Fibroblast of skin of abdomen (primary cell): ENCODE measurements around the gene NSUN2. TPM values are rescaled to one million over a fixed set of nuclear protein-coding genes. Genes with fewer than 3 reads are reported as not detected.
"Not testable (repeated sequence)": the region's sequence is repeated elsewhere in the genome, so short reads cannot be mapped to it uniquely, and the experiment has no call there.

Source experiments
- DNase-seq: peaks from one replicate; pipeline ENCODE4 v3.0.0-alpha.2; 2013
- polyA plus RNA-seq, 2 experiments: library from polyadenylated mRNA; unstranded; fragments of 120-200 nt; gene quantifications; one replicate each; pipeline ENCODE4 v1.2.1, GENCODE V29; 2013; ENCODE audit not compliant: insufficient read length in 2 of 2

The NSUN2 gene
- polyA plus RNA-seq (2013, experiment 1 of 2; ENCODE audit: insufficient read length) = 44.5 TPM
- polyA plus RNA-seq (2013, experiment 2 of 2; ENCODE audit: insufficient read length) = 41.8 TPM

GRCh38 chr5:6632888-6633468, at the start of gene NSUN2, which contains the start of gene SRD5A1:
Gene NSUN2 (minus strand): TSS chr5:6633044. CDS start chr5:6632979, 65 bp downstream.
Gene SRD5A1 (plus strand): TSS chr5:6633440. CDS start chr5:6633577, 137 bp downstream.
- DNase-seq = peak; percentile 88

DNA sequence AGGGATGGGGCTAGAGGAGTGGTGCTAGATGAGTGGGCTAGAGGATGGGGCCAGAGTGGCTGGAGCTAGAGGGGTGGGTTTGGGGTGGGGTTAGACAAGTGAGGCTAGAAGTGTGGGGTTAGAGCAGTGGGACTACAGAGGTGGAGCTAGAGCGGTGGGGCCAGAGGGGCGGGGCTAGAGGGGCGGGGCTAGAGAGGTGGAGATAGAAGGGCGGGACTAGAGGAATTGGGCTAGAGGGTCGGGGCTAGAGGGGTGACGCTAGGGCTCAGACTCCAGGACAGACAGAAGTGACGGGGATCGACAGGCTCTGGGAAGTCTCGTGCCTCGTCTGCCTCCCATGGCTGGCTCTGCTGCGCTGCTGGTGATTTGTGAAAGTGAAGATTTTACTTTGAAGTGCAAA, 49.4 kb upstream of the NSUN2 start:
- no peak for DNase-seq

GRCh38 chr5:6681682-6682081, 48.8 kb upstream of the NSUN2 start:
- no peak for DNase-seq

GRCh38 chr5:6680922-6681321, 48.1 kb upstream of the NSUN2 start:
- no peak for DNase-seq

- DNase-seq = no peak
Measured at GRCh38 chr5:6678385-6678784, 45.5 kb upstream of the NSUN2 start.

DNA sequence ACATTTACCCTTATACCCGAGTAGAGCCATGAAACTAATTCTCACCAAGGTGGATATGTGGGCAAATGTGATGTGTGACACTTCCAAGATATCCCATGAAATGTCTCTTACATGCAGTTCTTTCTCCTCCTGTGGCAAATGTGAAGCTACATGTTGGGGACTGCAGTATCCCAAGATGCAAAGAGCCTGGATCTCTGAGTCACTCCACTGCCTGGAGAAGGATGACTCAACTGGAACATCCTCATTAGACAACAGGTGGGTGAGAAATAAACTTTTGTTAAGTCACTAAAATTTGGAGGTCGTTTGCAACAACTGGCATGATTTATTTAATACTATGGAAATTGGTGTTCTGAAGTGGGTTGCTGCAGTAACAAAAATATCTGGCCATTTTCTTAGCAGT, 43.9 kb upstream of the NSUN2 start:
- DNase-seq = peak; percentile 5

DNA sequence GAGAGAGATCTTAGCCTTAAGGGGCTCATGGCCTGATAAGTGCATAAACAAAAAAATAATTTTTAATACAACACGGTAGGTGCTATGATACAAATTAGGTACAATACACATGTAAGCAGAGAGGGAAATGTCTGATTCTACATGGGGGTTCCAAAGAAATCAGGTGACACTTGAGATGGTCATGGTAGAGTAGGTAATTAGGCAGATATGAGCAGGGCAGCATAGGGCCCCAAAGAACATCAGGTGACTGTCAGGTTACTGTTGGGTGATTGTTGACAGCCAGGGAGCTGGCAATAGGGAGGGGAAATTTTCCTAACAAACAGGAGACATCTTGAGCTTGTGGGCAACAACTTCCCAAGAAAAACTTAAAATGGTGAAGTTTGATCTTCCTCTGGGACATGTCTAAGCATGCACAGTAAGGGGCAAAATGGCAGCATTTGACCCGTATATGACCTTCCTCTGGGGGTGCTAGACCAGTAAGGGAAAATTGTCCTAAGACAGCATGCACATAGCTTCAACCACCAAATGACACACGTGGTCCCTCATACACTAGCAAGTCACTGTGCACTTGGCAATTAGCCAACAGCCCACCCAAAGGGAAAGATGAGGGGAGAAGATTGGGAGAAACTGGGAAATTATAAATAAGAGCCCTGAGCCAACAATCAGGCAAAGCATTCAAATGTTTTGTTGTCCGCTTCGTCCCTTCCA, 43.1 kb upstream of the NSUN2 start:
- DNase-seq = no peak

- DNase-seq = no peak
Measured at GRCh38 chr5:6674886-6675285, 42.0 kb upstream of the NSUN2 start.

GRCh38 chr5:6674421-6674820, 41.6 kb upstream of the NSUN2 start:
- DNase-seq = no peak

GRCh38 chr5:6673963-6674362, 41.1 kb upstream of the NSUN2 start:
- DNase-seq = no peak

DNA sequence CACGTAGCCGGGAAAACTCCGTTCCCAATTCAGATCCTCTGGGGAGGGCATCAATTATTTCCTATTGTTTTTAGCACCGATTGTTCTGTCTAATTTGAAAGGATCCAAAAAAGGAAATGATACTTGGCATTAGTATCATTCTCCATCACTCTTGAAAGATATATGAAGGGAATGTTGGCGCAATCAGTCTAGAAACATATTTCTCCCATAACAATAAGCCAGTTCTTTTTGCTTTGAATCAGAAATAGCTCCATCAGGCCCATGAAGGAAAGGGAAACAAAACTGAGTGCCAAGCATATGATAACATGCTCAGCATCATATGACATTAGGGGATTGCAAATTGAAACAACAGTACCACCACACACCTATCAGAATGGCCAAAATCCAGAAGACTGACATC, 40.2 kb upstream of the NSUN2 start:
- DNase-seq = no peak

GRCh38 chr5:6668717-6669116, 35.9 kb upstream of the NSUN2 start:
- DNase-seq = not testable (repeated sequence)

GRCh38 chr5:6667648-6668047, 34.8 kb upstream of the NSUN2 start:
- DNase-seq = no peak

GRCh38 chr5:6666762-6667161, 33.9 kb upstream of the NSUN2 start:
- DNase-seq = no peak

- DNase-seq = no peak
Measured at GRCh38 chr5:6660688-6661087, 27.8 kb upstream of the NSUN2 start.

GRCh38 chr5:6659941-6660684, 27.3 kb upstream of the NSUN2 start:
- DNase-seq = no peak

- DNase-seq = no peak
Measured at GRCh38 chr5:6656680-6657079, 23.8 kb upstream of the NSUN2 start.

DNA sequence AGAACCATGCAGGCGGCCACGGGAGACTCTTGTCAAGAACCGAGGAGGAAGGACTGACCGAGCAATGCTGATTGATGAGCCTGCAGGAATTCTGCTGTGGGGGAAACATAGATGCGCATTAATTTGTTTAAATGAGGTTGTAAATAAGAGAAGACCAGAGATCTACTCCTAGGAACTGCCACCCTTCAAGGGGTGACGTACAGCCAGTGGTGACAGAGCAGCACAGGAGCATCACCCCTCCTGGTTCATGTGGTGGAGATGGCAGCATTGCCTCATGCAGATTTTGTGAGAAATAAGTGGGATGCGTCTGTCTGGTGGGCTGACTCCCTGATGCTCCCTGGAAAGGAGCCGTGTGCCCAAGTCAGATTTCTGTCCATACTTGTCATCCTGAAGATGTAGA, 22.6 kb upstream of the NSUN2 start:
- no peak for DNase-seq

DNA sequence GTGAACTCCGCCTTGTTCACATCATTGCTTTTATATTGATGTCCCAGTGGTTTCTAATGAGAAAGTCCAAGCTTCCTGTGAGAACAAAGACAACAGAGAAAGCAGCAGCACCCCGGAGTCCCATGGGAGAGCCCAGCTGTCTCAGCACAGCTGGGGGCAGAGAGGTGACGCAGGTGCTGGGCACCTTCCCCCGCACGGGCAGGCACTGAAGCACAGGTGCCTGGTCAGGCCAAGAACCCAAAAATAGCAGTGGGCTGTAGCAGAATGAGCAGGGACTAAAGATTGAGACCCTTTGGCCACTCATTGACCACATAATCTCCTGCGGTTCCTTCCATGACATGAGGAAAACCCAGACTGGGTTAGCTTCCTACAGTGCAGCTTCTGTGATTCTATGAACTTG, 19.2 kb upstream of the NSUN2 start:
- no peak for DNase-seq

DNA sequence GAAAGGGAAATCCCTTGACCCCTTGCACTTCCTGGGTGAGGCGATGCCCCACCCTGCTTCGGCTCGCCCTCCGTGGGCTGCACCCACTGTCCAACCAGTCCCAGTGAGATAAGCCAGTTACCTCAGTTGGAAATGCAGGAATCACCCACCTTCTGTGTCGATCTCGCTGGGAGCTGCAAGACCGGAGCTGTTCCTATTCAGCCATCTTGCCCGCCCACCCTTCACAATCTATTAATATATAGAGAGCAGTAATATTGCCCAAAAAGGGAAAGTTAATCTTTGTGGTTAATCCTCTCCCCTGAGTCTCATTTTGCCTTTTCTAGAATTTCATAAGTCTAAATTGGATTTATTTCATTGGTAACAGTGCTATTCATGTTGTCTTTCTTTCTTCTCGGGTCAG, 16.8 kb upstream of the NSUN2 start:
- no peak for DNase-seq

DNA sequence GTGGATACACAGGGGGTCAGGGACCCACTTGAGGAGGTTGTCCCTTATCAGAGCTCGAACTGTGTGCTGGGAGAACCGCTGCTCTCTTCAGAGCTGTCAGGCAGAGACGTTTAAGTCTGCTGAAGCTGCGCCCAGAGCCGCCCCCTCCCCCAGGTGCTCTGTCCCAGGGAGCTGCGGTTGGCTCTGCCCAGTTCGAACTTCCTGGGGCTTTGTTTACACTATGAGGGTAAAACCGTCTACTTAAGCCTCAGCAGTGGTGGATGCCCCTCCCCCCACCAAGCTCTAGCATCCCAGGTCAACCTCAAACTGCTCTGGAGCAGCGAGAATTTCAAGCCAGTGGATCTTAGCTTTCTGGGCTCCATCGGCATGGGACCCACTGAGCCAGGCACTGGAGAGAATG, 16.3 kb upstream of the NSUN2 start:
- no peak for DNase-seq

- not testable (repeated sequence) for DNase-seq
Measured at GRCh38 chr5:6645571-6646362, 12.9 kb upstream of the NSUN2 start.

DNA sequence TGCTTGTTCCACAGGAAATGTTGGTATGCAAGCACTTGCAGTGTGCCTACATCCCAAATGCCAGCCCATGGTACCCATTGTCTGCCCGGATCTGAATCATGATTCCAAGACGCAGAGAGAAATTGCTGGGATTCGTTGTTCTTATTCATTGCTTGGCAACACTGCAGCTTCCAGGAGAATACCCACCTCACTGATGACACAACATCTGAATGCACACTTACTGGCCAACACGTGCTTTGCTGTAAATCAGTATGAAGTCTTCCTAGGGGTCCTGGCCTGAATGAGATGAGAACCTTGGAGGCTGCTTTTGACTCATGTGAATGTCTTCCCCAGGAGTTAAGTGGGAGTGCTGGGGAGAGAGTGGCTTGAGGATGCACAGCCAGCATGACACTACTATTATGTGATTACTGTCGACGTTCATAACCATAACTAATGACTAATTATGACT, 12.0 kb upstream of the NSUN2 start:
- no peak for DNase-seq
